ENCODE results near the gene ALS2CL.

Gene ALS2CL

DNA sequence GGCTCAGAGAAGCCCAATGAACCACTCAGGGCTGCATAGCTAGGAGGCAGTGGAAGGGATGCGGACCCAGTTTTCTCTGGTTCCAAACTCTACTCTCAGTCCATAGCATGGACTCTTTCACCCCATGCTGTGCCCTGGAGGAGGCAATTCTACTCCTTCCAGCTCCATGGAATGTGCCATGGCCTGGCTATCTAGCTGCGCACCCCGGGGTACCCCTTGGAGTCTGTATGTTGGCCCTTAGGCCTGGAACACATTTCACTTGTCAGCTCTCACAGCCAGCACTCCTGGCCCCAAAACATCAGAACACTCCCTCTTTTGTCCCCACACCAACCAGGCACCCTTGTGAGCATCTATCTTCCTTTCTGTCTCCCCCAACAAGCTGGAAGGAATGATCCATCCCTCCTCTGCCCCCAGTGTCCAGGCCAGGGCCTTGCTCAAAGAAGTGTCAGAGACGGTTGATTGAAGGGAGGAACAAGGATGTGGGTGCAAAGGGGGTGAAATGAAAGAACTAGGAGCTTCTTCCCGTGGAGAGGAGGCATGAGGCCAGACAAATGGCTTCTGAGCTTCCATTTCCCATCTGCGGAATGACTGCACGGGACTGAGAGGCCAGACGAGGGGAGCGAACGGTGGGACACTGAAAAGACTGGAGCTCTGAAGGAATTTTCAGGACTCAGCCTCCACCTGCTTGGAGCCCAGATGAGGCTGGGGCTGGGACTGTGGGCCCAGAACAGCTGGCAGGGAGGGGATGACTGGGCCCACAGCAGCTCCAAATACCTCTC is 21.4 kb upstream of the ALS2CL start:
- Histone ChIP-seq H4K8ac (ENCODE audit: low read depth, low read length) (no peak overlapping the region), H3K9ac (ENCODE audit: low read depth, low read length, poor library complexity) (peak overlapping the region; percentile 33), H3K9me3 (replicated peaks in 1 of 2; ENCODE audit: control insufficient read depth in 2 of 2, insufficient read depth in 1 of 2, low read depth in 1 of 2, low read length in 2 of 2) (no peaks in the 10 kb centered on the region), H3K4ac (ENCODE audit: low read length) (no peak overlapping the region), H3K36me3 (replicated peaks in 1 of 2; ENCODE audit: control insufficient read depth in 2 of 2, insufficient read depth in 2 of 2, low read length in 2 of 2) (no peaks in the 10 kb centered on the region), H3K18ac (ENCODE audit: low read length) (no peak overlapping the region), H3K79me1 (ENCODE audit: low read depth, low read length) (no peaks in the 10 kb centered on the region), H3K4me2 (ENCODE audit: insufficient read depth, low read length, poor library complexity, severe bottlenecking) (no peak overlapping the region), H3K14ac (ENCODE audit: low read length) (peak overlapping the region; percentile 76), H3K27me3 (ENCODE audit: control insufficient read depth in 3 of 3, insufficient read depth in 3 of 3, low read depth in 1 of 3, low read length in 3 of 3) (no peaks in the 10 kb centered on the region), H3K4me3 (ENCODE audit: low read length in 2 of 2) (no peak overlapping the region), H2BK5ac (ENCODE audit: low read length) (no peak overlapping the region), H2AFZ (ENCODE audit: low read length) (no peak overlapping the region), H2BK12ac (ENCODE audit: low read length) (no peak overlapping the region), H2BK15ac (ENCODE audit: low read length) (peak overlapping the region; percentile 22), H3K23ac (ENCODE audit: low read depth, low read length, poor library complexity) (peak overlapping the region; percentile 52), H3K27ac (replicated peaks; ENCODE audit: low read length) (no peak overlapping the region), H4K91ac (ENCODE audit: low read depth, low read length, poor library complexity) (no peak overlapping the region), H3K4me1 (ENCODE audit: control insufficient read depth in 2 of 2, insufficient read depth in 1 of 2, low read depth in 1 of 2, low read length in 2 of 2) (no peaks in the 10 kb centered on the region), H2BK120ac (ENCODE audit: low read depth, low read length) (no peak overlapping the region), H2AK5ac (ENCODE audit: low read depth, low read length) (no peak overlapping the region)
- WGBS, 2 donors (ENCODE audit: extremely low coverage in 2 of 2, insufficient read length in 2 of 2, insufficient replicate concordance in 1 of 2): no CpG with 5 or more reads among the region's 10 CpGs
- no peak for DNase-seq (ENCODE audit: low spot score)

DNA sequence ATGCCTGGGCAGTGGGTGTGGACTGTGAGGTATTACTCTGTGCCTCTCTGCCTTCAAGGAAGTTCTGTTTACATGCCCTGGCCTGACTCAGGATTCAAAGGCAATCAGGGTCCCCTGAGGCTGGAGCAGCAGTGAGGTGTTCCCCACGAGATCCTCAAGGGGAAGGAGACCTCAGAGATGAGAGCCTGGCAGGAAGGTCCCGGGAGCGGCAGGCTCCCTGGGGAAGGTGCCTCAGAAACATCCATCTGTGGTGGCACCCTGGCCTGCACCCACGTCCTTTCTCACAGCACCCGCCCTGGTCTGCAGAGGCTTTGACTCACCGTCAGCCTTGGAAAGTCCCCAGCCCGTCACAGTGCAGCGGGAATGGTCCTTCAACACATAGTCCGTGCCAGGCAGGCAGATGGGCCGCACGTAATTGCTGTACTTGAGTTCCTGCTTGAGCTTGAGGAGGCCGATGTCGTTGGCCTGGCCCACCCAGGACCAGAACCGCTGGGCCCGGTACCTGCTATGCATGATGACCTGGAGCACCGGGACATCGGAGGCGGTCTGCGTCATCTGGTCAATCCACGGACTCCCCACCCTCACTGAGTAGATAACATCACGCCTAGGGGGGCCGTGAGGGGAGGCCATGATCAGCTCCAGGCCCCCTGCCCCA is 20.5 kb upstream of the ALS2CL start:
- no peak for DNase-seq (ENCODE audit: low spot score)
- WGBS, 2 donors (ENCODE audit: extremely low coverage in 2 of 2, insufficient read length in 2 of 2, insufficient replicate concordance in 1 of 2): no CpG with 5 or more reads among the region's 22 CpGs
- no peak overlapping the region for H2AFZ ChIP-seq (ENCODE audit: low read length)

DNA sequence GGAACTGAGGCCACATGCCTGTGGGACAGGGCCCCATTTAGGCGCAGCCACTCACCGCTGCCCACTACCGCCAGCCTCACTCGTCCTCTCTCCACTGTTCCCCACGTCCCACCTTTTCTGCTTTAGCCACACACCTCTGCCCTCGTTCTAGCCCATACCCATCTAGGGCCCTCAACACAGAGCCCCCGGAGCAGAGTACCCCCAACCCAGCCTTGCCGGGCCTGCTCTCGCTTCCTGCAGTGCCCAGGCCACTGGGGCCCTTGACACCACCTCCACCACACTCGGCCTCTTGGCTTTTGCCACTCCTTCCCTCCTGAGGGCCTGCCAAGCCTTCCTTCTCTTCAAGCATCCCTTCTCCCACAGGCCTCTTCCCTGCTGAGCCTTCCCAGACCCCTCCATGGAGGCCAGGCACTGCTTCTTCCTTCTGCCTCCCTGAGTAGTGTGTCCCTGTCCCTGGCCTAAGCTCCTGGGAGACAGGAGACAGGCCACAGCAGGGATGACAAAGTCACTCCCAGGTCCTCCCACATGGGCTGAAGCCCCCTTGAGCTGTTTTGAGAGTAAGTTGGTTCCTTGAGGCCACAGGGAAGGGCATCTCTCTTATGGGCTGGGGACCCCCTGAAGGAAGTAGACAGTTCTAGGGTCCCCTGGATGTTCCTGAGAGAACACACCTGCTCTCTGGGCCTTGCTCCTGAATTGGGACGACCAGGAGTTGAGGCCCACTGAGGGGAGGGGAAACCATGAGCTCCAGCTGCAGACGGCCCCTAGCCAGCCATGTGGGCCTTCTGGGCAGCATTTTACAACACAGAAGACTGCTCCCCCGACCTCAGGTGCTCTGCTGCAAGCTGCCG is 19.8 kb upstream of the ALS2CL start:
- Histone ChIP-seq H2AFZ (ENCODE audit: low read length) (no peak overlapping the region), H3K4me1 (ENCODE audit: control insufficient read depth in 2 of 2, insufficient read depth in 1 of 2, low read depth in 1 of 2, low read length in 2 of 2) (no peaks in the 10 kb centered on the region), H3K36me3 (replicated peaks in 1 of 2; ENCODE audit: control insufficient read depth in 2 of 2, insufficient read depth in 2 of 2, low read length in 2 of 2) (no peaks in the 10 kb centered on the region), H3K14ac (ENCODE audit: low read length) (no peak overlapping the region), H3K27ac (replicated peaks; ENCODE audit: low read length) (no peak overlapping the region), H3K79me1 (ENCODE audit: low read depth, low read length) (no peaks in the 10 kb centered on the region), H2BK12ac (ENCODE audit: low read length) (no peak overlapping the region), H3K9me3 (replicated peaks in 1 of 2; ENCODE audit: control insufficient read depth in 2 of 2, insufficient read depth in 1 of 2, low read depth in 1 of 2, low read length in 2 of 2) (no peaks in the 10 kb centered on the region), H3K27me3 (ENCODE audit: control insufficient read depth in 3 of 3, insufficient read depth in 3 of 3, low read depth in 1 of 3, low read length in 3 of 3) (no peaks in the 10 kb centered on the region), H2BK120ac (ENCODE audit: low read depth, low read length) (no peak overlapping the region), H3K23ac (ENCODE audit: low read depth, low read length, poor library complexity) (peak overlapping the region; percentile 75), H2BK5ac (ENCODE audit: low read length) (no peak overlapping the region), H3K9ac (ENCODE audit: low read depth, low read length, poor library complexity) (no peak overlapping the region), H4K91ac (ENCODE audit: low read depth, low read length, poor library complexity) (no peak overlapping the region), H3K4me2 (ENCODE audit: insufficient read depth, low read length, poor library complexity, severe bottlenecking) (no peak overlapping the region), H4K8ac (ENCODE audit: low read depth, low read length) (no peak overlapping the region), H3K4ac (ENCODE audit: low read length) (no peak overlapping the region), H3K18ac (ENCODE audit: low read length) (no peak overlapping the region), H2BK15ac (ENCODE audit: low read length) (no peak overlapping the region), H3K4me3 (ENCODE audit: low read length in 2 of 2) (no peak overlapping the region), H2AK5ac (ENCODE audit: low read depth, low read length) (no peak overlapping the region)
- no peak for DNase-seq (ENCODE audit: low spot score)
- no CpG with 5 or more reads among the region's 14 CpGs for WGBS, 2 donors (ENCODE audit: extremely low coverage in 2 of 2, insufficient read length in 2 of 2, insufficient replicate concordance in 1 of 2)

More for the DNA sequence above, 20.5 kb upstream of the ALS2CL start:
- Histone ChIP-seq H3K23ac (ENCODE audit: low read depth, low read length, poor library complexity) (peak overlapping the region; percentile 40), H2BK5ac (ENCODE audit: low read length) (no peak overlapping the region), H2BK15ac (ENCODE audit: low read length) (no peak overlapping the region), H4K8ac (ENCODE audit: low read depth, low read length) (no peak overlapping the region), H3K9ac (ENCODE audit: low read depth, low read length, poor library complexity) (no peak overlapping the region), H2BK120ac (ENCODE audit: low read depth, low read length) (no peak overlapping the region), H3K79me1 (ENCODE audit: low read depth, low read length) (no peaks in the 10 kb centered on the region), H2AK5ac (ENCODE audit: low read depth, low read length) (no peak overlapping the region), H3K14ac (ENCODE audit: low read length) (no peak overlapping the region), H3K27me3 (ENCODE audit: control insufficient read depth in 3 of 3, insufficient read depth in 3 of 3, low read depth in 1 of 3, low read length in 3 of 3) (no peaks in the 10 kb centered on the region), H3K4me2 (ENCODE audit: insufficient read depth, low read length, poor library complexity, severe bottlenecking) (no peak overlapping the region), H3K27ac (replicated peaks; ENCODE audit: low read length) (no peak overlapping the region), H4K91ac (ENCODE audit: low read depth, low read length, poor library complexity) (no peak overlapping the region), H3K36me3 (replicated peaks in 1 of 2; ENCODE audit: control insufficient read depth in 2 of 2, insufficient read depth in 2 of 2, low read length in 2 of 2) (no peaks in the 10 kb centered on the region), H3K4ac (ENCODE audit: low read length) (no peak overlapping the region), H3K4me3 (ENCODE audit: low read length in 2 of 2) (no peak overlapping the region), H2BK12ac (ENCODE audit: low read length) (no peak overlapping the region), H3K4me1 (ENCODE audit: control insufficient read depth in 2 of 2, insufficient read depth in 1 of 2, low read depth in 1 of 2, low read length in 2 of 2) (no peaks in the 10 kb centered on the region), H3K9me3 (replicated peaks in 1 of 2; ENCODE audit: control insufficient read depth in 2 of 2, insufficient read depth in 1 of 2, low read depth in 1 of 2, low read length in 2 of 2) (no peaks in the 10 kb centered on the region), H3K18ac (ENCODE audit: low read length) (peak overlapping the region; percentile 15)
